Naive thymus-derived CD4-positive, alpha-beta T cell (primary cell): ENCODE measurements around the gene WNT10A. TPM values are rescaled to one million over a fixed set of nuclear protein-coding genes. Genes with fewer than 3 reads are reported as not detected.
"Not testable (repeated sequence)": the region's sequence is repeated elsewhere in the genome, so short reads cannot be mapped to it uniquely, and the experiment has no call there.

Experiments used
- ATAC-seq: fragments of 150-1000 bp; cut with Tn5 transposase; 2 replicates; pipeline ENCODE4 v1.10.0; 2021; ENCODE audit warnings: mild to moderate bottlenecking, moderate library complexity
- CTCF ChIA-PET: fragments of 350-600 bp; sonication (Branson Sonifier 250); formaldehyde crosslinking; loops from one replicate; lab custom pipeline; 2021; ENCODE audit warnings: antibody characterized with exemption; lab: Charles Lee
- POLR2A ChIA-PET: fragments of 350-600 bp; sonication (Branson Sonifier 250); formaldehyde crosslinking; loops from one replicate; lab custom pipeline; 2021; ENCODE audit warnings: antibody characterized with exemption, inconsistent platforms; lab: Charles Lee
- DNase-seq, 9 donors: peaks; one replicate each; pipeline versions ENCODE4 v3.0.0 to v3.0.0-alpha.2; 2020 to 2022; ENCODE audit warnings: mixed read lengths in 1 of 9
- H3K27ac ChIP-seq: one replicate; pipeline ENCODE4 v1.7.0; 2013; ENCODE audit warnings: mild to moderate bottlenecking, low read depth, low read length, moderate library complexity
- H3K27me3 ChIP-seq, 2 donors: one replicate each; pipeline ENCODE4 v1.7.0; 2013; ENCODE audit warnings: low read length in 2 of 2, mild to moderate bottlenecking in 2 of 2, moderate library complexity in 2 of 2; ENCODE audit not compliant: control insufficient read depth in 2 of 2, insufficient read depth in 2 of 2
- H3K36me3 ChIP-seq, 3 experiments: 1 replicate in 2 of 3; 2 replicates in 1 of 3; pipeline ENCODE4 v1.7.0; 2013; ENCODE audit warnings: low read length in 3 of 3, mild to moderate bottlenecking in 3 of 3, moderate library complexity in 1 of 3; ENCODE audit not compliant: insufficient read depth in 3 of 3, control insufficient read depth in 2 of 3
- H3K4me1 ChIP-seq, 2 donors: one replicate each; pipeline ENCODE4 v1.7.0; 2013; ENCODE audit warnings: low read length in 2 of 2, mild to moderate bottlenecking in 2 of 2, moderate library complexity in 1 of 2; ENCODE audit not compliant: control insufficient read depth in 2 of 2, insufficient read depth in 2 of 2
- H3K4me3 ChIP-seq: 2 replicates; pipeline ENCODE4 v1.7.0; 2013; ENCODE audit warnings: mild to moderate bottlenecking, low read length
- H3K9me3 ChIP-seq, 3 experiments: 1 replicate in 2 of 3; 2 replicates in 1 of 3; pipeline ENCODE4 v1.7.0; 2013; ENCODE audit warnings: low read length in 3 of 3; ENCODE audit not compliant: control insufficient read depth in 2 of 3
- H3K27ac Mint-ChIP-seq, 9 donors: one replicate each; pipeline ENCODE4 v1.8.0; 2020 to 2022; ENCODE audit warnings: mixed read lengths in 9 of 9, mild to moderate bottlenecking in 8 of 9, moderate library complexity in 5 of 9, inconsistent platforms in 2 of 9
- H3K27me3 Mint-ChIP-seq, 5 donors: one replicate each; pipeline ENCODE4 v1.8.0; 2021 to 2022; ENCODE audit warnings: mixed read lengths in 5 of 5, mild to moderate bottlenecking in 1 of 5
- H3K36me3 Mint-ChIP-seq, 5 donors: one replicate each; pipeline ENCODE4 v1.8.0; 2020 to 2022; ENCODE audit warnings: mixed read lengths in 5 of 5, mild to moderate bottlenecking in 3 of 5, inconsistent platforms in 1 of 5
- H3K4me1 Mint-ChIP-seq, 7 donors: one replicate each; pipeline ENCODE4 v1.8.0; 2020 to 2022; ENCODE audit warnings: mixed read lengths in 7 of 7, mild to moderate bottlenecking in 3 of 7, inconsistent platforms in 1 of 7
- H3K4me3 Mint-ChIP-seq, 10 donors: one replicate each; pipeline ENCODE4 v1.8.0; 2020 to 2022; ENCODE audit warnings: mild to moderate bottlenecking in 10 of 10, mixed read lengths in 10 of 10, moderate library complexity in 6 of 10, inconsistent platforms in 2 of 10
- H3K9me3 Mint-ChIP-seq, 11 donors: one replicate each; pipeline ENCODE4 v1.8.0; 2020 to 2022; ENCODE audit warnings: mixed read lengths in 11 of 11, mild to moderate bottlenecking in 4 of 11, inconsistent platforms in 1 of 11, moderate library complexity in 1 of 11
- intact Hi-C, 2 donors: fragments of 100-400 bp; cut with micrococcal nuclease; formaldehyde crosslinking; loops; one replicate each; pipeline ENCODE4 v1.15.1; 2023
- polyA plus RNA-seq, 2 donors: library from polyadenylated mRNA; unstranded; fragments of 300-500 nt; fragmentation: Illumina TruSeq; gene quantifications; one replicate each; pipeline ENCODE4 v1.2.3, GENCODE V29; 2021
- total RNA-seq, 6 experiments: library from RNA in 5 of 6; stranded (reverse) in 5 of 6; gene quantifications; 1 replicate in 5 of 6; 2 replicates in 1 of 6; pipeline ENCODE4 v1.2.3 and lab custom pipeline; 2021 to 2026

Gene WNT10A
- total and polyA plus RNA-seq, 7 experiments from 2014 or later = 0.19 to 4.2 (median 2.8) TPM

GRCh38 chr2:218924757-218925156, 44.1 kb downstream of the WNT10A start:
- Histone ChIP-seq H3K36me3 (no peaks in the 10 kb centered on the region), H3K4me1 (no peaks in the 10 kb centered on the region), H3K27ac (no peak overlapping the region), H3K4me3 (no peak overlapping the region), H3K27me3 (no peaks in the 10 kb centered on the region), H3K9me3 (no peaks in the 10 kb centered on the region)
- ChIA-PET CTCF (no interaction called here), POLR2A (no interaction called here)
- H3K4me3 Mint-ChIP-seq = no peak overlapping the region
- H3K27me3 Mint-ChIP-seq = peaks cover 26 to 72% (median 66%) of the 10 kb centered on the region in 5 donors
- intact Hi-C loops = no loop called here
- peaks cover 0 to 9% (median under 1%) of the 10 kb centered on the region in 5 donors for H3K36me3 Mint-ChIP-seq
- no peak overlapping the region for H3K27ac Mint-ChIP-seq
- no peak for DNase-seq
- no peaks in the 10 kb centered on the region for H3K4me1 Mint-ChIP-seq
- peaks cover 3 to 19% (median 7%) of the 10 kb centered on the region in 11 donors for H3K9me3 Mint-ChIP-seq
- no peak for ATAC-seq

- no peaks in the 10 kb centered on the region for H3K9me3 ChIP-seq
- no peaks in the 10 kb centered on the region for H3K36me3 ChIP-seq
- no peaks in the 10 kb centered on the region for H3K4me1 ChIP-seq
- Mint-ChIP-seq H3K9me3 (peaks cover 3 to 26% (median 12%) of the 10 kb centered on the region in 11 donors), H3K4me1 (no peaks in the 10 kb centered on the region), H3K4me3 (no peak overlapping the region), H3K27ac (no peak overlapping the region), H3K36me3 (peaks cover 0 to 15% (median 5%) of the 10 kb centered on the region in 5 donors), H3K27me3 (peaks cover 20 to 75% (median 64%) of the 10 kb centered on the region in 5 donors)
- ChIA-PET POLR2A (no interaction called here), CTCF (no interaction called here)
- intact Hi-C loops = no loop called here
- DNase-seq (no peak), ATAC-seq (no peak)
- H3K4me3 ChIP-seq = no peak overlapping the region
- H3K27me3 ChIP-seq = no peaks in the 10 kb centered on the region
- no peak overlapping the region for H3K27ac ChIP-seq
These were observed 44.8 kb downstream of the WNT10A start for GRCh38 chr2:218925434-218925833.

DNA sequence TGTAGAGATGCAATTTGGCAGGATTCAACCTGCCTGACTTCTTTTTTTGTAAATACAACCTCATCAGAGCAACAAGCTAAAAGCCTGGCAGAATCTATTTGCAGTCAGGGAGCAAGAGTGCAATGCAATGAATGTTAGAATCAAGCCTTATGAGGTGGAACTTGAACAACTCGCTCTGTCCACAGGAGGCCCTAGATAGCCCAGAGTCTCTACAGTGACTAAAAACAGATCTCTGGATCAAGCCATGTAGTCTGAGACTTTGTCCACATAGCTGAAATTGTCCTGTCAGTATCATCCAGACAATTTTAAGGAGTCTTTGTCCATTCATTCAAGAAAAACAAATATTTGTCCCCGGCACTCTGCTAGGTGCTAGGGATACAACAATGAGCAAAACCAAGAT, 46.8 kb downstream of the WNT10A start:
- no peak overlapping the region for H3K27ac ChIP-seq
- no peaks in the 10 kb centered on the region for H3K27me3 ChIP-seq
- Mint-ChIP-seq H3K27me3 (peaks cover 20 to 65% (median 48%) of the 10 kb centered on the region in 5 donors), H3K36me3 (peaks cover 0 to 15% (median 5%) of the 10 kb centered on the region in 5 donors), H3K9me3 (peaks cover 3 to 26% (median 12%) of the 10 kb centered on the region in 11 donors), H3K4me3 (no peak overlapping the region), H3K27ac (no peak overlapping the region), H3K4me1 (no peaks in the 10 kb centered on the region)
- no peaks in the 10 kb centered on the region for H3K9me3 ChIP-seq
- no peak overlapping the region for H3K4me3 ChIP-seq
- ChIA-PET POLR2A (no interaction called here), CTCF (no interaction called here)
- ATAC-seq (no peak), DNase-seq (no peak)
- no peaks in the 10 kb centered on the region for H3K4me1 ChIP-seq
- intact Hi-C loops = no loop called here
- H3K36me3 ChIP-seq = no peaks in the 10 kb centered on the region

DNA sequence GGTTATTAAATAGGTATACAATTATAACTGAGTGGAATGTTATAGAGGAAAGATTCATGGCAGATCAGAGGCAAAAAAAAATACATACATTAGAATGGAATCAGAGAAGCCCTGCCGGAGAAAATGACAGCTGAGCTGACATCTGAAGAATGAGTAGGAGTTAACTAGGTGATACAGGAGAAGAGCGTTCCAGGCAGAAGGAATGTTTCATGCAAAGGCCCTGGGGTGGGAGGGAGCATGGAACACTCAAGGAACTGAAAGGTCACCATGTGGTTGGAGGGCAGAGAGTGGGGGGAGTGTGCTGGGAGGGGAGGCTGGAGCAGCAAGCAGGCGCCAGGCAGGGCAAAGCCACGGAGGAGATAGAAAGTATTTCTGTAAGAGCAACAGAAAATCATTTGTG, 47.2 kb downstream of the WNT10A start:
- H3K4me3 Mint-ChIP-seq = no peak overlapping the region
- H3K27me3 Mint-ChIP-seq = peaks cover 20 to 61% (median 45%) of the 10 kb centered on the region in 5 donors
- no peak overlapping the region for H3K4me3 ChIP-seq
- POLR2A ChIA-PET = no interaction called here
- no peak overlapping the region for H3K27ac Mint-ChIP-seq
- H3K36me3 ChIP-seq = no peaks in the 10 kb centered on the region
- no peaks in the 10 kb centered on the region for H3K27me3 ChIP-seq
- H3K36me3 Mint-ChIP-seq = peaks cover 0 to 15% (median 5%) of the 10 kb centered on the region in 5 donors
- CTCF ChIA-PET = no interaction called here
- ATAC-seq (no peak), DNase-seq (no peak)
- no peaks in the 10 kb centered on the region for H3K9me3 ChIP-seq
- peaks cover 3 to 29% (median 12%) of the 10 kb centered on the region in 11 donors for H3K9me3 Mint-ChIP-seq
- no peaks in the 10 kb centered on the region for H3K4me1 Mint-ChIP-seq
- no peak overlapping the region for H3K27ac ChIP-seq
- H3K4me1 ChIP-seq = no peaks in the 10 kb centered on the region
- intact Hi-C loops = no loop called here

DNA sequence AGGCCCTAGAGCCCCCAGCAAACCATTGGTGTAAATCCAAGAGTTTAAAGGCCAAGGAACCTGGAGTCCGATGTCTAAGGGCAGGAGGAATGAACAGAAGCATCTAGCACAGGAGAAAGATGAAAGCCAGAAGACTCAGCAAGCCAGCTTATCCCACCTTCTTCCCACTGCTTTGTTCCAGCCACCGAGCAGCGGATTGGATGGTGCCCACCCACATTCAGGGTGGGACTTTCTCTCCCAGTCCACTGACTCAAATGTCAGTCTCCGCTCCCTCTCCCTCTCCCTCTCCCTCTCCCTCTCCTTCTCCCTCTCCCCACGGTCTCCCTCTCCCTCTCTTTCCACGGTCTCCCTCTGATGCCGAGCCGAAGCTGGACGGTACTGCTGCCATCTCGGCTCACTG, 49.8 kb downstream of the WNT10A start:
- H3K27ac Mint-ChIP-seq, H3K36me3 ChIP-seq, H3K27me3 ChIP-seq, POLR2A ChIA-PET, CTCF ChIA-PET, DNase-seq, H3K4me1 ChIP-seq, H3K4me3 Mint-ChIP-seq, intact Hi-C loops, H3K4me3 ChIP-seq, H3K4me1 Mint-ChIP-seq, H3K36me3 Mint-ChIP-seq, ATAC-seq, H3K27ac ChIP-seq, H3K9me3 ChIP-seq: not testable (repeated sequence)
- H3K9me3 Mint-ChIP-seq = peaks cover 0 to 24% (median 8%) of the 10 kb centered on the region in 11 donors
- H3K27me3 Mint-ChIP-seq = peaks cover 19 to 46% (median 37%) of the 10 kb centered on the region in 5 donors

- H3K4me3 ChIP-seq, CTCF ChIA-PET, H3K4me1 Mint-ChIP-seq, H3K36me3 ChIP-seq, intact Hi-C loops, H3K27ac ChIP-seq, H3K27me3 ChIP-seq, H3K4me1 ChIP-seq, H3K9me3 ChIP-seq, POLR2A ChIA-PET, ATAC-seq, H3K27ac Mint-ChIP-seq, H3K36me3 Mint-ChIP-seq, DNase-seq, H3K4me3 Mint-ChIP-seq: not testable (repeated sequence)
- H3K27me3 Mint-ChIP-seq = peaks cover 19 to 50% (median 38%) of the 10 kb centered on the region in 5 donors
- peaks cover 0 to 24% (median 8%) of the 10 kb centered on the region in 11 donors for H3K9me3 Mint-ChIP-seq
These were observed 51.1 kb downstream of the WNT10A start for GRCh38 chr2:218931751-218932150.
